ENCODE measurements around the gene NTM. TPM values are rescaled to one million over a fixed set of nuclear protein-coding genes. Genes with fewer than 3 reads are reported as not detected.

Gene NTM
- total and polyA plus RNA-seq, 9 donors: 0.16 to 8.5 (median 0.55) TPM; not detected in 3

DNA sequence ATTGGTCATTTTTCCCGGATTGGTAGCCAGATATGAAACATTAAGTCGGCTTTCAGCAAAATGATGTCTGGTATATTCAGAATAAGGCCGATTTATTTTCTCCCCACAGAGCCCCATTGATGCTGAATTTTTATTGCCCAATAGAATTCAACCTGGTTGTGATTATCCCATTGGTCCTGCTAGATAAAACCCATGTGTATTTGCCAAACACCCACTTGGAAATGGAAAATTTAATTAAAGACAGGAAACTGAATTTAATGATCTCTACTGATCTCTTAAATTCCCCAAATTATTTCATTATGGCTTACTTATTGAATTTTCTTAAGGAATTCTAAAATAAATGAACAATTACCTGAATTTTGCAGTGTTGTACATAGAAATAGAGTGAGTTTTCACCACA lies 609.8 kb downstream of the NTM start:
- no peaks in the 10 kb centered on the region for H3K9me3 ChIP-seq
- H3K4me3 ChIP-seq: no peak overlapping the region
- no peaks in the 10 kb centered on the region for H3K27me3 ChIP-seq
- no peaks in the 10 kb centered on the region for H3K4me1 ChIP-seq (ENCODE audit: insufficient read depth)
- TF ChIP-seq, protein P1, sequence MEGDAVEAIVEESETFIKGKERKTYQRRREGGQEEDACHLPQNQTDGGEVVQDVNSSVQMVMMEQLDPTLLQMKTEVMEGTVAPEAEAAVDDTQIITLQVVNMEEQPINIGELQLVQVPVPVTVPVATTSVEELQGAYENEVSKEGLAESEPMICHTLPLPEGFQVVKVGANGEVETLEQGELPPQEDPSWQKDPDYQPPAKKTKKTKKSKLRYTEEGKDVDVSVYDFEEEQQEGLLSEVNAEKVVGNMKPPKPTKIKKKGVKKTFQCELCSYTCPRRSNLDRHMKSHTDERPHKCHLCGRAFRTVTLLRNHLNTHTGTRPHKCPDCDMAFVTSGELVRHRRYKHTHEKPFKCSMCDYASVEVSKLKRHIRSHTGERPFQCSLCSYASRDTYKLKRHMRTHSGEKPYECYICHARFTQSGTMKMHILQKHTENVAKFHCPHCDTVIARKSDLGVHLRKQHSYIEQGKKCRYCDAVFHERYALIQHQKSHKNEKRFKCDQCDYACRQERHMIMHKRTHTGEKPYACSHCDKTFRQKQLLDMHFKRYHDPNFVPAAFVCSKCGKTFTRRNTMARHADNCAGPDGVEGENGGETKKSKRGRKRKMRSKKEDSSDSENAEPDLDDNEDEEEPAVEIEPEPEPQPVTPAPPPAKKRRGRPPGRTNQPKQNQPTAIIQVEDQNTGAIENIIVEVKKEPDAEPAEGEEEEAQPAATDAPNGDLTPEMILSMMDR (IDR thresholded peaks at IDR 0.05): no peak
- TF ChIP-seq EP300 (IDR thresholded peaks at IDR 0.05) (no peak), POLR2A (IDR thresholded peaks at IDR 0.05) (no peak)
- DNase-seq: no peak
- 81 to 90% (median 82%) methylated on average over 3 of the region's 3 CpGs for WGBS, 3 donors
- no peaks in the 10 kb centered on the region for H3K36me3 ChIP-seq
- H3K27ac ChIP-seq: no peak overlapping the region
- intact Hi-C loops (cut with DNase I): no loop called here

DNA sequence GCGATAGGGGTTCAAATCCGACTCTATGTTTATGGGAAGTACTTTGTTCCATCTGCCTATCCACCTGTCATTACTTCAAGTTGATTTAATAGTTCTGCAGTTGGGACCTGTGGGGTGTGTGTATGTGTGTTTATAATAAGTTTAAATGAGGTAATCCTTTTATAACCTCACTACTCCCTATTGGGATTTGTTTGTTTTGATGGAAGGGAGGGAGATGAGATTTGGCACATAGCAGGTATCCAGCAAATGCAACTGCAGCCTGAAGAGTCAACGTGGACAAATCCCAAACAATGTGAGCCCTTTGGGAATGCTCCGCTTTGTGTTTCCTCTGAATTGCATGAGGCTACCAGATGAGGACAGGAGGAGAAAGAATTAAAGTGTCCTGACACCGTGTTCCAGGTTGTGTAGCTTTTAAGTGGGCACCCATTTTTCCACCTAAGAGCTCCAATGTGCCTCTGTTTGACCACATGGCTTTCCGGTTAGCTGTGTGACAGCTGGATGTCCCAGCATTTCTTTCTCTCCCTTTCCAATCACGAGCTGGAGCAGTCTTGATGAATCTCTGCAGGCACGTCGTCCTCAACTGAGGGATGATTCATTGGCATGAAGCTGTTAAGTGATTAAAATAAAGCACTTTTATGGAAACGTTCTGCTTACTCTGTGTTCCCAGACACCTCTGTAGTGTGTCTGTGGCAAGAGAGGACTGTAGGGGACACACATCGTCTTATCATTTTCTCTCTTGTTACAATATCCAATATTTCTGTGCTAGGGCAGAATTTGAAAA lies 610.7 kb downstream of the NTM start:
- WGBS, 3 donors: 64 to 65% (median 64%) methylated on average over 11 of the region's 11 CpGs
- intact Hi-C loops (cut with DNase I): no loop called here
- Histone ChIP-seq H3K4me3 (no peak overlapping the region), H3K27me3 (no peaks in the 10 kb centered on the region), H3K36me3 (no peaks in the 10 kb centered on the region), H3K27ac (no peak overlapping the region), H3K9me3 (no peaks in the 10 kb centered on the region), H3K4me1 (ENCODE audit: insufficient read depth) (no peaks in the 10 kb centered on the region)
- TF ChIP-seq, protein P1 (IDR thresholded peaks at IDR 0.05): no peak
- no peak for DNase-seq

- no peak for DNase-seq
- 37 to 57% (median 47%) methylated on average over 3 of the region's 3 CpGs for WGBS, 3 donors
- intact Hi-C loops (cut with DNase I): no loop called here
Observed at GRCh38 chr11:131982154-131982553, 611.7 kb downstream of the NTM start.

DNA sequence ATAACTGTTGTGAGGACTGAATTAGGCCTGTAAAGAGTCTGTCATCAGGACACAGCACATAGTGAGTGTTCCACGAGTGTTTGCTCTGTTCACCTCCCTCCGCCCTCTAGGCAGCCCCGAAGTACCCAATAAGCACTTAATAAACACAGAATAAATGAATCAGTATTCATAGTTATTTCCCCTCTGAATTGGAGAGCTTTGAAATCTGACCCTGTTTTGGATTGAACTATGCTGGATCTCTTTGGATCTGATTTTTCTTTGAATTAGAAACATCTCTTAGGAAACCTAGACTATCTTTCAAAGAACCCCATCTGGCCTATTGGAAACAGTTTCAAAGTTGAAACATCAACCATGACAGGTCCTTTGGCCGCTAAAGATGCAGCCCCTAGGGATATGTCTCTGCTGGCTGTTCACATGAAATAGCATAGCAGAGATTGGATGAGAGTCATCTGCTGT lies 615.5 kb downstream of the NTM start:
- no peak for DNase-seq
- intact Hi-C loops (cut with DNase I): no loop called here
- WGBS, 3 donors: 21 to 28% (median 26%) methylated on average over 4 of the region's 4 CpGs
- TF ChIP-seq EP300 (IDR thresholded peaks at IDR 0.05) (no peak), POLR2A (IDR thresholded peaks at IDR 0.05) (no peak)
- TF ChIP-seq, protein P1 (IDR thresholded peaks at IDR 0.05): no peak
- no peaks in the 10 kb centered on the region for H3K9me3 ChIP-seq
- H3K27me3 ChIP-seq: no peaks in the 10 kb centered on the region
- H3K36me3 ChIP-seq: no peaks in the 10 kb centered on the region
- H3K27ac ChIP-seq: no peak overlapping the region
- no peaks in the 10 kb centered on the region for H3K4me1 ChIP-seq (ENCODE audit: insufficient read depth)
- no peak overlapping the region for H3K4me3 ChIP-seq

More at GRCh38 chr11:131982154-131982553, 611.7 kb downstream of the NTM start:
- H3K9me3 ChIP-seq: no peaks in the 10 kb centered on the region
- no peaks in the 10 kb centered on the region for H3K36me3 ChIP-seq
- H3K4me1 ChIP-seq (ENCODE audit: insufficient read depth): no peaks in the 10 kb centered on the region
- no peak overlapping the region for H3K4me3 ChIP-seq
- no peaks in the 10 kb centered on the region for H3K27me3 ChIP-seq
- H3K27ac ChIP-seq: no peak overlapping the region
- no peak for TF ChIP-seq EP300 (IDR thresholded peaks at IDR 0.05)

GRCh38 chr11:131987703-131988102 lies 617.3 kb downstream of the NTM start:
- WGBS, 3 donors: 82 to 91% (median 91%) methylated on average over 2 of the region's 2 CpGs
- no peak for DNase-seq
- TF ChIP-seq EP300 (IDR thresholded peaks at IDR 0.05): no peak
- no peak for TF ChIP-seq POLR2A (IDR thresholded peaks at IDR 0.05)
- TF ChIP-seq, protein P1 (IDR thresholded peaks at IDR 0.05): no peak
- Histone ChIP-seq H3K36me3 (no peaks in the 10 kb centered on the region), H3K9me3 (no peaks in the 10 kb centered on the region), H3K4me3 (no peak overlapping the region), H3K27ac (no peak overlapping the region), H3K4me1 (ENCODE audit: insufficient read depth) (no peaks in the 10 kb centered on the region), H3K27me3 (no peaks in the 10 kb centered on the region)
- intact Hi-C loops (cut with DNase I): no loop called here
